ENCODE measurements around the gene CRYM.

DNA sequence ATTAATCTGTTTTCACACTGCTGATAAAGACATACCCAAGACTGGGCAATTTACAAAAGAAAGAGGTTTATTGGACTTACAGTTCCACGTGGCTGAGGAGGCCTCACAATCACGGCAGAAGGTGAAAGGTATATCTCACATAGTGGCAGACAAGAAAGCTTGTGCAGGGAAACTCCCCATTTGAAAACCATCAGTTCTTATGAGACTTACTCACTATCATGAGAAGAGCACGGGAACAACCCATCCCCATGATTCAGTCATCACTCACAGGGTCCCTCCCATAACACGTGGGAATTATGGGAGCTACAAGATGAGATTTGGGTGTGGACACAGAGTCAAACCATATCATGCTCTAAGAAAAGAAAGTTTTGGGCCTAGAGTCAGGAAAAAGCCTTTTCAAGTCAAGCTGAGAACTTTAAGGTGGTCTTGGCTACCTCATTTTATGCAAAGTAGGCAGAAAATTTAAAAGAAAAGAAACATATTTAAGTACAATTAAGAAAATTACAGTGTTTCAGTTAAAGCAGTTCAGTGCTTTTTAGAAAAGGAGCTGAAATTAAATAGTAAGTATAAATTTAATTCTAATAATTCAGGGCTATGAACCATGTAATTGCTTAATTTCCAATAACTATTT is 24.9 kb upstream of the CRYM start:
- TF ChIP-seq TAF1 (IDR thresholded peaks at IDR 0.05; ENCODE audit: borderline replicate concordance, insufficient read depth, low read length) (no peak), POLR2AphosphoS5 (IDR thresholded peaks at IDR 0.05; ENCODE audit: low read depth, low read length) (no peak), SIN3A (IDR thresholded peaks at IDR 0.05; ENCODE audit: borderline replicate concordance, insufficient read depth, low read length) (no peak)
- TF ChIP-seq, protein P1, sequence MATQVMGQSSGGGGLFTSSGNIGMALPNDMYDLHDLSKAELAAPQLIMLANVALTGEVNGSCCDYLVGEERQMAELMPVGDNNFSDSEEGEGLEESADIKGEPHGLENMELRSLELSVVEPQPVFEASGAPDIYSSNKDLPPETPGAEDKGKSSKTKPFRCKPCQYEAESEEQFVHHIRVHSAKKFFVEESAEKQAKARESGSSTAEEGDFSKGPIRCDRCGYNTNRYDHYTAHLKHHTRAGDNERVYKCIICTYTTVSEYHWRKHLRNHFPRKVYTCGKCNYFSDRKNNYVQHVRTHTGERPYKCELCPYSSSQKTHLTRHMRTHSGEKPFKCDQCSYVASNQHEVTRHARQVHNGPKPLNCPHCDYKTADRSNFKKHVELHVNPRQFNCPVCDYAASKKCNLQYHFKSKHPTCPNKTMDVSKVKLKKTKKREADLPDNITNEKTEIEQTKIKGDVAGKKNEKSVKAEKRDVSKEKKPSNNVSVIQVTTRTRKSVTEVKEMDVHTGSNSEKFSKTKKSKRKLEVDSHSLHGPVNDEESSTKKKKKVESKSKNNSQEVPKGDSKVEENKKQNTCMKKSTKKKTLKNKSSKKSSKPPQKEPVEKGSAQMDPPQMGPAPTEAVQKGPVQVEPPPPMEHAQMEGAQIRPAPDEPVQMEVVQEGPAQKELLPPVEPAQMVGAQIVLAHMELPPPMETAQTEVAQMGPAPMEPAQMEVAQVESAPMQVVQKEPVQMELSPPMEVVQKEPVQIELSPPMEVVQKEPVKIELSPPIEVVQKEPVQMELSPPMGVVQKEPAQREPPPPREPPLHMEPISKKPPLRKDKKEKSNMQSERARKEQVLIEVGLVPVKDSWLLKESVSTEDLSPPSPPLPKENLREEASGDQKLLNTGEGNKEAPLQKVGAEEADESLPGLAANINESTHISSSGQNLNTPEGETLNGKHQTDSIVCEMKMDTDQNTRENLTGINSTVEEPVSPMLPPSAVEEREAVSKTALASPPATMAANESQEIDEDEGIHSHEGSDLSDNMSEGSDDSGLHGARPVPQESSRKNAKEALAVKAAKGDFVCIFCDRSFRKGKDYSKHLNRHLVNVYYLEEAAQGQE (IDR thresholded peaks at IDR 0.05; ENCODE audit: insufficient read depth in 1 of 2, low read depth in 2 of 2, low read length in 2 of 2) = no peak

All from PFSK-1 (cell line).